Measurements from ENCODE around the gene CPNE1.
A peak's percentile ranks its signal among the peaks of the same experiment; 100 is the strongest.

CPNE1 gene

GRCh38 chr20:35618263-35619131, 46.2 kb downstream of the CPNE1 start:
- no peak for DNase-seq

GRCh38 chr20:35617397-35618262, 47.1 kb downstream of the CPNE1 start:
- DNase-seq, result peak; percentile 23 to 25

GRCh38 chr20:35616465-35617396, 48.0 kb downstream of the CPNE1 start:
- DNase-seq, result peak; percentile 51 to 65

GRCh38 chr20:35615667-35616464, 48.8 kb downstream of the CPNE1 start, which contains the start of gene SPAG4:
Gene SPAG4 (plus strand): TSS chr20:35615829. CDS start chr20:35616004, 175 bp downstream.
- peak; percentile 99 for DNase-seq

GRCh38 chr20:35611482-35611881, 53.2 kb downstream of the CPNE1 start:
- DNase-seq, result no peak

GRCh38 chr20:35610833-35611427, 53.8 kb downstream of the CPNE1 start:
- no peak for DNase-seq

- no peak for DNase-seq
Measured at GRCh38 chr20:35607003-35607735, 57.5 kb downstream of the CPNE1 start.

- DNase-seq, result no peak
Measured at GRCh38 chr20:35606127-35606526, 58.6 kb downstream of the CPNE1 start.

- no peak for DNase-seq
Measured at GRCh38 chr20:35604449-35604747, 60.3 kb downstream of the CPNE1 start.

GRCh38 chr20:35603695-35604448, 60.8 kb downstream of the CPNE1 start:
- DNase-seq, result no peak

- DNase-seq, result no peak
Measured at GRCh38 chr20:35602851-35603495, 61.7 kb downstream of the CPNE1 start.

- no peak for DNase-seq
Measured at GRCh38 chr20:35601990-35602389, 62.7 kb downstream of the CPNE1 start.

GRCh38 chr20:35600993-35601973, 63.4 kb downstream of the CPNE1 start:
- peak; percentile 59 to 68 for DNase-seq

GRCh38 chr20:35600176-35600992, 64.3 kb downstream of the CPNE1 start:
- no peak for DNase-seq

GRCh38 chr20:35599776-35600120, 65.0 kb downstream of the CPNE1 start:
- no peak for DNase-seq

- DNase-seq, result no peak
Measured at GRCh38 chr20:35598899-35599775, 65.6 kb downstream of the CPNE1 start.
